Loucy (cell line): ENCODE measurements around the gene KRTCAP2.

ENCODE experiments used
- EZH2phosphoT487 ChIP-seq: fragments of 200-600 bp; IDR thresholded peaks from 2 replicates; pipeline ENCODE4 v1.6.1; 2018; ENCODE audit warnings: antibody characterized with exemption, mild to moderate bottlenecking, moderate library complexity, borderline replicate concordance
- TF ChIP-seq, protein P1 (sequence below): fragments of 200-600 bp; sonication (generic); conservative IDR thresholded peaks from 2 replicates; pipeline ENCODE4 v1.5.1; 2014; ENCODE audit warnings: mild to moderate bottlenecking, antibody characterized with exemption, low read length

DNA sequence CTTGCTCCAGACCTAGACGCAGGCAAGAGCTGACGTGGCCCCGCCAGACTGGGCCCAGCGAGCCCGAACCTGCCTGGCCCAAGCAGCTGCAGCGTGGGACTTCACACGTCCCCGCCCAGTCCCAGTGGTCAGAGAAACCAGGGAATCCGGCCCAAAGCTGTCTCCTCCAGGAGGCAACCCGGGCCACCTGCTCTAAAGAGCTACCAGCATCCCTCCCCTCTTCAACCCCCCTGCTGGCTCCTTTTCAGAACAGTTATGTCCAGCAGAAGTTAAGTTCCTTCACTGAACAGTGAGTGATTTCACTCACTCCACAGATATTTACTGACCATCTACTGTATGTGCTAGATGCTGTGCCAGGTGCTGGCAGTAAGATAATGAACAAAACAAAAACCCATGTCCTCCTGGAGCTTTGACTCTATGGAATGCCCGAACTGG, 47.6 kb downstream of the KRTCAP2 start:
- TF ChIP-seq, protein P1, sequence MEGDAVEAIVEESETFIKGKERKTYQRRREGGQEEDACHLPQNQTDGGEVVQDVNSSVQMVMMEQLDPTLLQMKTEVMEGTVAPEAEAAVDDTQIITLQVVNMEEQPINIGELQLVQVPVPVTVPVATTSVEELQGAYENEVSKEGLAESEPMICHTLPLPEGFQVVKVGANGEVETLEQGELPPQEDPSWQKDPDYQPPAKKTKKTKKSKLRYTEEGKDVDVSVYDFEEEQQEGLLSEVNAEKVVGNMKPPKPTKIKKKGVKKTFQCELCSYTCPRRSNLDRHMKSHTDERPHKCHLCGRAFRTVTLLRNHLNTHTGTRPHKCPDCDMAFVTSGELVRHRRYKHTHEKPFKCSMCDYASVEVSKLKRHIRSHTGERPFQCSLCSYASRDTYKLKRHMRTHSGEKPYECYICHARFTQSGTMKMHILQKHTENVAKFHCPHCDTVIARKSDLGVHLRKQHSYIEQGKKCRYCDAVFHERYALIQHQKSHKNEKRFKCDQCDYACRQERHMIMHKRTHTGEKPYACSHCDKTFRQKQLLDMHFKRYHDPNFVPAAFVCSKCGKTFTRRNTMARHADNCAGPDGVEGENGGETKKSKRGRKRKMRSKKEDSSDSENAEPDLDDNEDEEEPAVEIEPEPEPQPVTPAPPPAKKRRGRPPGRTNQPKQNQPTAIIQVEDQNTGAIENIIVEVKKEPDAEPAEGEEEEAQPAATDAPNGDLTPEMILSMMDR, result no peak
- TF ChIP-seq EZH2phosphoT487, result no peak
